ENCODE measurements around the gene S1PR4.
"Not testable (repeated sequence)": the region's sequence is repeated elsewhere in the genome, so short reads cannot be mapped to it uniquely, and the experiment has no call there.

Gene S1PR4

GRCh38 chr19:3194106-3195087 is 15.8 kb downstream of the S1PR4 start:
- DNase-seq (ENCODE audit: low spot score) = no peak

GRCh38 chr19:3196064-3196932 is 17.7 kb downstream of the S1PR4 start:
- DNase-seq (ENCODE audit: low spot score) = no peak

- DNase-seq (ENCODE audit: low spot score) = no peak
These were observed 18.3 kb downstream of the S1PR4 start for GRCh38 chr19:3196933-3197205.

GRCh38 chr19:3198901-3199700 is 20.5 kb downstream of the S1PR4 start:
- DNase-seq (ENCODE audit: low spot score) = no peak

GRCh38 chr19:3201072-3201700 is 22.6 kb downstream of the S1PR4 start:
- no peak for DNase-seq (ENCODE audit: low spot score)

DNA sequence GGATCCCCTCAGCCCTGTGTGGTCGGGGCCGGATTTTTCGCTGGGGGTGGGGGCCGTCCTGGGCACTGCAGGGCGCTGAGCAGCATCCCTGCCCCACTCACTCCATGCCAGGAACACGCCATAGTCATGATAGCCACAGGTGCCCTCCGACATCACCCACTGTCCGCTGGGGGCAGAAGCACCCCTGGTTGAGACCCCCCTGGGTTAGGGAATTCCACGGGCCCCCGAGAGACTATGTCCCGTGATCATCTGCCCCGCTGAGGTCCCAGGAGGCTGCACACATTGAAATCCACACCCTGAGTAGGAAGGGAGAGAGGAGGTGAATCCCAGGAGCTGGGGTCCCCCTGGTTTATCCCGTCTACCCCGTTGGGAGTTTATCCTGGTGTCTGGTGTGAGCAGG is 23.3 kb downstream of the S1PR4 start:
- no peak for DNase-seq (ENCODE audit: low spot score)

- DNase-seq (ENCODE audit: low spot score) = no peak
These were observed 23.8 kb downstream of the S1PR4 start for GRCh38 chr19:3202346-3202745.

- DNase-seq (ENCODE audit: low spot score) = not testable (repeated sequence)
These were observed 24.3 kb downstream of the S1PR4 start for GRCh38 chr19:3202895-3203294.

DNA sequence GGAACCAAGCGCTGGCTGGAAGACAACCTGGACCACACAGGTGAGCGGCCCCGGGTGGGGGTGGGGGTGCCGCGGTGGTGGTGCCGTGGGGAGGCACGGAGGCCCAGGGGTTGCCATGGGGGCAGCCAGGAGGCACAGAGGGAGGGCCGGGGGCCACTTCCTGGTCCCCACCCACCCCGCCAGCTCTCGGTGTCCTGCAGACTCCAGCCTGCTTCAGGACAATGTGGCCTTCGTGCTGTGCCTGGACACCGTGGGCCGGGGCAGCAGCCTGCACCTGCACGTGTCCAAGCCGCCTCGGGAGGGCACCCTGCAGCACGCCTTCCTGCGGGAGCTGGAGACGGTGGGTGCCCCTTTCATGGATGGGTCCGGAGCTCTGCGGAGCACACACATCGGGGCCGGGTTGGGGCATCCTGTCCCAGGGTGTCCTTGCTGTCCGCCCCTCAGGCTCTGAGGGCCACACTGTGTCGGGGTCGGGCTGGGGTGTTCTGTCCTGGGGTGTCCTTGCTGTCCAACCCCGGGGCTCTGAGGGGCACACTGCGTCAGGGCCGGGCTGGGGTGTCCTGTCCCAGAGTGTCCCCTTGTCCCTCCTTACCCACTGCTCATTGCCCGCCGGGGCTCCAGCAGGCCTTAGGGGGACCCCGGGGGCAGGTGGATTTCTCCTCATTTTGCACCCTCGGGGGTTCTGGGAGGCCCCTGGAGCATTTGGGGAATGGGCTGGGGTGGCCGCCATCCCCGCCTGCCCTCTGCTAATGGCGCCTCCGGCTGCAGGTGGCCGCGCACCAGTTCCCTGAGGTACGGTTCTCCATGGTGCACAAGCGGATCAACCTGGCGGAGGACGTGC is 25.5 kb downstream of the S1PR4 start:
- DNase-seq (ENCODE audit: low spot score) = no peak

- DNase-seq (ENCODE audit: low spot score) = no peak
These were observed 26.2 kb downstream of the S1PR4 start for GRCh38 chr19:3204646-3205275.

DNA sequence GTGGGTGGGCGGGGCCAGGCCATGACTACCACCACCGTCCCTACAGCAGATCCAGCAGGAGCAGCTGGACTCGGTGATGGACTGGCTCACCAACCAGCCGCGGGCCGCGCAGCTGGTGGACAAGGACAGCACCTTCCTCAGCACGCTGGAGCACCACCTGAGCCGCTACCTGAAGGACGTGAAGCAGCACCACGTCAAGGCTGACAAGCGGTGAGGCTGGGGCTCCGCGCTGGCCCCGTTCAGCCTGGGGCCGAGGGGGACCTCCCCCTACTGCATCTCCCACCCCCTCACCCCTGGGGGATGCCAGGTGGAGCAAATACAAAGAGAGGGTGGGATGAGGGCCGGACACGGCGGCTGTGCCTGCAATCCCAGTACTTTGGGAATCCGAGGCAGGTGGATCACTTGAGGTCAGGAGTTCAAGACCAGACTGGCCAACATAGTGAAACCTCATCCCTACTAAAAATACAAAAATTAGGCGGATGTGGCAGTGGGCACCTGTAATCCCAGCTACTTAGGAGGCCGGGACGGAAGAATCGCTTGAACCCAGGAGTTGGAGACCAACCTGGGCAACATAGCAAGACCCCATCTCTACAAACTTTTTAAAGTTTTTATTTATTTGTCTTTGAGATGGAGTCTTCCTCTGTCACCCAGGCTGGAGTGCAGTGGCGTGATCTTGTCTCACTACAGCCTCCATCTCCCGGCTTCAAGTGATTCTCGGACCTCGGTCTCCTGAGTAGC is 27.8 kb downstream of the S1PR4 start:
- DNase-seq (ENCODE audit: low spot score) = no peak

DNA sequence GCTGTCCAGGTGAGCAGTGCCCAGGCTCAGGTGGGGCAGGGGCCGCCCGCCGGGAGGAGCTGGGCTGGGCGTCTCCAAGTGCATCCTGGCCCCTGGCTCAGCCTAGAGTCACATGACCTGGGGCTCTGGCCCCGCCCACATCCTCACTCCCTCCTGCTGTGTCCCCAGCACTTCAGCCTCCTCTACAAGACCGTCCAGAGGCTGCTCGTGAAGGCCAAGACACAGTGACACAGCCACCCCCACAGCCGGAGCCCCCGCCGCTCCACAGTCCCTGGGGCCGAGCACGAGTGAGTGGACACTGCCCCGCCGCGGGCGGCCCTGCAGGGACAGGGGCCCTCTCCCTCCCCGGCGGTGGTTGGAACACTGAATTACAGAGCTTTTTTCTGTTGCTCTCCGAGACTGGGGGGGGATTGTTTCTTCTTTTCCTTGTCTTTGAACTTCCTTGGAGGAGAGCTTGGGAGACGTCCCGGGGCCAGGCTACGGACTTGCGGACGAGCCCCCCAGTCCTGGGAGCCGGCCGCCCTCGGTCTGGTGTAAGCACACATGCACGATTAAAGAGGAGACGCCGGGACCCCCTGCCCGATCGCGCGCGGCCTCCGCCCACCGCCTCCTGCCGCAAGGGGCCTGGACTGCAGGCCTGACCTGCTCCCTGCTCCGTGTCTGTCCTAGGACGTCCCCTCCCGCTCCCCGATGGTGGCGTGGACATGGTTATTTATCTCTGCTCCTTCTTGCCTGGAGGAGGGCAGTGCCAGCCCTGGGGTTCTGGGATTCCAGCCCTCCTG is 29.1 kb downstream of the S1PR4 start:
- no peak for DNase-seq (ENCODE audit: low spot score)

GRCh38 chr19:3208317-3209207 is 30.0 kb downstream of the S1PR4 start:
- no peak for DNase-seq (ENCODE audit: low spot score)

- DNase-seq (ENCODE audit: low spot score) = no peak
These were observed 31.9 kb downstream of the S1PR4 start for GRCh38 chr19:3210347-3211017.

DNA sequence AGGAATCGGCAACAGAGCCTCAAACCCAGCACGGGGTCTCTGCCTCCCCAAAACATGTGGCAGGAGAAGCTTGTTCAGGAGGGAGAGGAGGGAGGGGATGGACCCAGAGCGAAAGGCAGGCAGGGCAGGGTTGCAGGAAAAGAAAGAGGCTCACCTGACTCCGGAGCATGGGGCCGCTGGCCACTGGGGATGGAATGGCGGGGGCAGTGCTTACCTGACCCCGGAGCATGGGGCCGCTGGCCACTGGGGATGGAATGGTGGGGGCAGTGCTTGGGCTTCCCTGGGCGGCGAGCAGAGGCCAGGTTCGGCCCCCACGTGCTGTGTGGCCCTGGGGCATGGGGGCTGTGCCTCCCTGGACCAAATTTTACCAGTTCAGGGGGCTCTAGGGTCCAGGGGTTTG is 32.6 kb downstream of the S1PR4 start:
- DNase-seq (ENCODE audit: low spot score) = no peak

DNA sequence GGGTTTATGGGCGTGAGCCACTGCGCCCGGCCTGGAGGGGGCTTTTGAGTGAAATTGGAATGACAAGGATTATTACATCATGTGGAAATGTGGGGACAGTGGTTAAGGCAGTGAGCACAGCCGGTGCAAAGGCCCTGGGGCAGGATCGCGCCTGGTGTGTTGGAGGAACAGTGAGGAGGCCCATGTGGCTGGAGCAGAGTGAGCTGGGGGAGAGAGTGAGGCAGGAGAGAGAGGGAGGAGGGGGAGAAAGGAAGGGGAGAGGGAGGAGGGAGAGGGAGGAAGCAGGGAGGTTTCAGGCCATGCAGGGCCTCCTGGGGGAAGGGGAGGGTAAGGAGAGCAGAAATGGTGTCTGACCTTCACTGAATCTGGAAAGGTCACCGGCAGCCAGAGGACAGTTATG is 34.6 kb downstream of the S1PR4 start:
- DNase-seq (ENCODE audit: low spot score) = no peak

- no peak for DNase-seq (ENCODE audit: low spot score)
These were observed 38.3 kb downstream of the S1PR4 start for GRCh38 chr19:3216874-3217273.
